ENCODE results near the gene TESK2. TPM values are rescaled to one million over a fixed set of nuclear protein-coding genes. Genes with fewer than 3 reads are reported as not detected.
"Not testable (repeated sequence)": the region's sequence is repeated elsewhere in the genome, so short reads cannot be mapped to it uniquely, and the experiment has no call there.

Gene TESK2
- total and polyA plus RNA-seq, 2 of the 8 experiments (the other 6 are each of a cell fraction or from before 2014, with no cell fraction given): 10.8 to 12.6 TPM

- TF ChIP-seq BRCA1 (IDR thresholded peaks at IDR 0.05; ENCODE audit: low read depth, low read length): no peak
- no peak for TF ChIP-seq GABPA (IDR thresholded peaks at IDR 0.05; ENCODE audit: borderline replicate concordance, insufficient read depth, low read length)
- no peak for TF ChIP-seq POLR2AphosphoS5 (IDR thresholded peaks at IDR 0.05; ENCODE audit: low read depth, low read length)
- no peak for TF ChIP-seq SIRT6 (IDR thresholded peaks at IDR 0.05; ENCODE audit: low read length)
Measured at GRCh38 chr1:45477646-45478045, 13.3 kb downstream of the TESK2 start (continued).

- H4K5ac ChIP-seq (ENCODE audit: insufficient read length, low read depth, low read length); H2BK20ac ChIP-seq (ENCODE audit: low read length); H3K27me3 ChIP-seq (replicated peaks in 1 of 4; ENCODE audit: control insufficient read depth in 3 of 4, extremely low read depth in 1 of 4, insufficient read depth in 3 of 4, low read length in 3 of 4); H3K9ac ChIP-seq (replicated peaks in 1 of 4; ENCODE audit: extremely low read depth in 1 of 4, low read depth in 3 of 4, low read length in 3 of 4); H2BK5ac ChIP-seq (ENCODE audit: low read depth, low read length); H2BK120ac ChIP-seq (replicated peaks; ENCODE audit: low read depth, low read length); H2BK15ac ChIP-seq (ENCODE audit: low read length); H2AFZ ChIP-seq (ENCODE audit: low read length); H3K9me3 ChIP-seq (ENCODE audit: insufficient read depth in 2 of 2, low read depth in 1 of 2, low read length in 1 of 2); H3K18ac ChIP-seq (ENCODE audit: extremely low read depth, low read length); H3K23ac ChIP-seq (ENCODE audit: insufficient read length); H3K27ac ChIP-seq (ENCODE audit: low read depth, low read length); H4K91ac ChIP-seq (replicated peaks; ENCODE audit: insufficient read length, low read length); H3K4me2 ChIP-seq (ENCODE audit: insufficient read depth in 1 of 2, low read depth in 2 of 2, low read length in 2 of 2); H3K14ac ChIP-seq (ENCODE audit: insufficient read length); H3K4me3 ChIP-seq (ENCODE audit: extremely low read depth in 1 of 4, insufficient read depth in 2 of 4, low read depth in 3 of 4, low read length in 4 of 4); H3K4ac ChIP-seq (replicated peaks; ENCODE audit: insufficient read length, low read depth, low read length); H3K79me2 ChIP-seq (ENCODE audit: control insufficient read depth in 1 of 2, insufficient read depth in 2 of 2, low read length in 2 of 2); FAIRE-seq; DNase-seq (ENCODE audit: low read depth in 1 of 2, low spot score in 2 of 2); H2BK12ac ChIP-seq (ENCODE audit: low read depth, low read length); H3K23me2 ChIP-seq (ENCODE audit: low read depth, low read length); H4K20me1 ChIP-seq (replicated peaks in 1 of 2; ENCODE audit: control insufficient read depth in 1 of 2, insufficient read depth in 2 of 2, low read length in 2 of 2); H3K79me1 ChIP-seq (ENCODE audit: low read depth, low read length); H3K36me3 ChIP-seq (ENCODE audit: control insufficient read depth in 2 of 4, insufficient read depth in 4 of 4, low read length in 3 of 4); H2AK5ac ChIP-seq (ENCODE audit: low read depth, low read length); H3K56ac ChIP-seq (replicated peaks; ENCODE audit: insufficient read length, low read depth, low read length); H4K8ac ChIP-seq (ENCODE audit: extremely low read depth, insufficient read depth, low read length); H3K4me1 ChIP-seq (replicated peaks in 1 of 4; ENCODE audit: control insufficient read depth in 3 of 4, insufficient read depth in 4 of 4, low read length in 3 of 4): not testable (repeated sequence)
- 92% methylated on average over 6 of the region's 6 CpGs; no CpG with 5 or more reads in 1 of the 2 experiments for WGBS, 2 experiments (ENCODE audit: extremely low coverage in 1 of 2, insufficient coverage in 1 of 2, insufficient read length in 1 of 2, insufficient replicate concordance in 2 of 2, low coverage in 1 of 2, low lambda C conversion rate in 2 of 2, missing lambda C conversion rate in 1 of 2)
- ChIA-PET CTCF (ENCODE audit: partially characterized antibody) (interaction anchor here (0.5 to 1.3 kb wide), 2 partner anchors 114 to 133 kb away, joined by 4 to 5 read pairs; no protein-coding TSS in a partner anchor), POLR2A (ENCODE audit: partially characterized antibody) (interaction anchor here (0.9 kb wide), 1 partner anchor 48 kb away, joined by 3 read pairs; the partner anchor contains the start of gene PRDX1)
Measured at GRCh38 chr1:45474194-45474593, 16.8 kb downstream of the TESK2 start.
